H9 (cell line): ENCODE data around the gene HTATIP2. TPM values are rescaled to one million over a fixed set of nuclear protein-coding genes. Genes with fewer than 3 reads are reported as not detected.

ENCODE experiments used
- DNase-seq: peaks from one replicate; pipeline ENCODE4 v3.0.0-alpha.2; 2017
- H2AFZ ChIP-seq: one replicate; pipeline ENCODE4 v1.6.1; 2013; ENCODE audit warnings: mild to moderate bottlenecking, low read length, control low read depth, moderate library complexity
- H2AK5ac ChIP-seq: 2 replicates; pipeline ENCODE4 v1.6.1; 2013; ENCODE audit warnings: low read length, control low read depth, mixed read lengths; ENCODE audit not compliant: insufficient read length
- H2BK120ac ChIP-seq: one replicate; pipeline ENCODE4 v1.6.1; 2013; ENCODE audit warnings: low read depth, mild to moderate bottlenecking, low read length, control low read depth, inconsistent platforms; ENCODE audit not compliant: poor library complexity, severe bottlenecking
- H2BK12ac ChIP-seq: 2 replicates; pipeline ENCODE4 v1.6.1; 2013; ENCODE audit warnings: low read length, control low read depth, mixed read lengths, low read depth; ENCODE audit not compliant: insufficient read length
- H2BK15ac ChIP-seq: 2 replicates; pipeline ENCODE4 v1.6.1; 2013; ENCODE audit warnings: low read depth, low read length, control low read depth
- H2BK20ac ChIP-seq: one replicate; pipeline ENCODE4 v1.6.1; 2013; ENCODE audit warnings: low read depth, mild to moderate bottlenecking, low read length, control low read depth, inconsistent platforms; ENCODE audit not compliant: poor library complexity, severe bottlenecking
- H2BK5ac ChIP-seq: 2 replicates; pipeline ENCODE4 v1.6.1; 2013; ENCODE audit warnings: low read length, control low read depth, mixed read lengths; ENCODE audit not compliant: insufficient read length
- H3K14ac ChIP-seq: 2 replicates; pipeline ENCODE4 v1.6.1; 2013; ENCODE audit warnings: low read length, control low read depth; ENCODE audit not compliant: insufficient read depth
- H3K18ac ChIP-seq: 2 replicates; pipeline ENCODE4 v1.6.1; 2013; ENCODE audit warnings: low read depth, mild to moderate bottlenecking, mixed read lengths, low read length, control low read depth; ENCODE audit not compliant: insufficient read length
- H3K23ac ChIP-seq: 2 replicates; pipeline ENCODE4 v1.6.1; 2013; ENCODE audit warnings: low read length, control low read depth, mixed read lengths, low read depth; ENCODE audit not compliant: insufficient read length
- H3K23me2 ChIP-seq: 2 replicates; pipeline ENCODE4 v1.6.1; 2013; ENCODE audit warnings: low read depth, mild to moderate bottlenecking, mixed read lengths, low read length, control low read depth; ENCODE audit not compliant: insufficient read length, poor library complexity, severe bottlenecking
- H3K27ac ChIP-seq: 2 replicates; pipeline ENCODE4 v1.5.1; 2013; ENCODE audit warnings: low read length, control low read depth, mixed read lengths, low read depth; ENCODE audit not compliant: insufficient read length
- H3K27me3 ChIP-seq: 2 replicates; pipeline ENCODE4 v1.6.1; 2013; ENCODE audit warnings: low read length, control low read depth, inconsistent platforms; ENCODE audit not compliant: insufficient read depth
- H3K4ac ChIP-seq: 2 replicates; pipeline ENCODE4 v1.6.1; 2013; ENCODE audit warnings: low read depth, mild to moderate bottlenecking, control low read depth, inconsistent platforms, low read length, moderate library complexity
- H3K4me1 ChIP-seq: 2 replicates; pipeline ENCODE4 v1.6.1; 2013; ENCODE audit warnings: low read length, control low read depth, inconsistent platforms; ENCODE audit not compliant: insufficient read depth
- H3K4me2 ChIP-seq: 2 replicates; pipeline ENCODE4 v1.6.1; 2013; ENCODE audit warnings: low read length, control low read depth, mixed read lengths; ENCODE audit not compliant: insufficient read length, insufficient read depth
- H3K56ac ChIP-seq: 2 replicates; pipeline ENCODE4 v1.6.1; 2013; ENCODE audit warnings: low read depth, mild to moderate bottlenecking, mixed read lengths, low read length, control low read depth; ENCODE audit not compliant: insufficient read length
- H3K79me1 ChIP-seq: 2 replicates; pipeline ENCODE4 v1.6.1; 2013; ENCODE audit warnings: low read depth, mild to moderate bottlenecking, moderate library complexity, low read length, control low read depth, inconsistent platforms; ENCODE audit not compliant: insufficient read depth, poor library complexity, severe bottlenecking
- H3K79me2 ChIP-seq: 2 replicates; pipeline ENCODE4 v1.6.1; 2013; ENCODE audit warnings: low read length, control low read depth, inconsistent platforms; ENCODE audit not compliant: insufficient read depth
- H3K9ac ChIP-seq: 2 replicates; pipeline ENCODE4 v1.6.1; 2013; ENCODE audit warnings: low read length, control low read depth, mixed read lengths; ENCODE audit not compliant: insufficient read length; ENCODE audit errors: extremely low read depth
- H3K9me3 ChIP-seq: one replicate; pipeline ENCODE4 v1.6.1; 2013; ENCODE audit warnings: low read depth, low read length, inconsistent platforms; ENCODE audit not compliant: control insufficient read depth
- H3T11ph ChIP-seq: one replicate; pipeline ENCODE4 v1.6.1; 2013; ENCODE audit warnings: mild to moderate bottlenecking, low read length, control low read depth, inconsistent platforms
- H4K20me1 ChIP-seq: one replicate; pipeline ENCODE4 v1.6.1; 2013; ENCODE audit not compliant: control insufficient read depth, insufficient read length, insufficient read depth
- H4K5ac ChIP-seq: 2 replicates; pipeline ENCODE4 v1.6.1; 2013; ENCODE audit warnings: low read depth, mild to moderate bottlenecking, mixed read lengths, low read length, control low read depth; ENCODE audit not compliant: insufficient read length
- H4K8ac ChIP-seq: replicated peaks from 2 replicates; pipeline ENCODE4 v1.6.1; 2013; ENCODE audit warnings: low read length, control low read depth, mixed read lengths, low read depth; ENCODE audit not compliant: insufficient read length
- H4K91ac ChIP-seq: 2 replicates; pipeline ENCODE4 v1.6.1; 2013; ENCODE audit warnings: low read depth, mild to moderate bottlenecking, moderate library complexity, mixed read lengths, low read length, control low read depth; ENCODE audit not compliant: insufficient read length
- H3K27ac Mint-ChIP-seq, 3 experiments: 2 replicates in 2 of 3; 3 replicates in 1 of 3; pipeline ENCODE4 v1.8.0; 2020 to 2021; ENCODE audit warnings: mixed read lengths in 3 of 3, mild to moderate bottlenecking in 1 of 3, moderate library complexity in 1 of 3
- H3K27me3 Mint-ChIP-seq: 2 replicates; pipeline ENCODE4 v1.8.0; 2021; ENCODE audit warnings: low read depth, mild to moderate bottlenecking, moderate library complexity, mixed read lengths
- H3K36me3 Mint-ChIP-seq, 3 experiments: 2 replicates in 2 of 3; 3 replicates in 1 of 3; pipeline ENCODE4 v1.8.0; 2020 to 2021; ENCODE audit warnings: low read depth in 3 of 3, mixed read lengths in 3 of 3; ENCODE audit not compliant: insufficient read depth in 1 of 3
- H3K4me1 Mint-ChIP-seq, 2 experiments: 2 replicates each; pipeline ENCODE4 v1.8.0; 2020; ENCODE audit warnings: mixed read lengths in 2 of 2
- H3K4me3 Mint-ChIP-seq, 2 experiments: 2 replicates in 1 of 2; 3 replicates in 1 of 2; pipeline ENCODE4 v1.8.0; 2020 to 2021; ENCODE audit warnings: mild to moderate bottlenecking in 2 of 2, mixed read lengths in 2 of 2, moderate library complexity in 1 of 2
- H3K9me3 Mint-ChIP-seq, 2 experiments: 2 replicates in 1 of 2; 3 replicates in 1 of 2; pipeline ENCODE4 v1.8.0; 2020; ENCODE audit warnings: mild to moderate bottlenecking in 2 of 2, mixed read lengths in 2 of 2, moderate library complexity in 1 of 2
- CTCF ChIP-seq: fragments of 200-600 bp; sonication (generic); conservative IDR thresholded peaks from 3 replicates; pipeline ENCODE4 v1.8.0; 2021; ENCODE audit warnings: antibody characterized with exemption, mild to moderate bottlenecking
- total RNA-seq: library from RNA; stranded (reverse); gene quantifications from 2 replicates; pipeline ENCODE4 v1.2.1, GENCODE V29; 2021

Gene HTATIP2
- total RNA-seq, 1 experiment from 2014 or later = 32.8 TPM

- H2AK5ac ChIP-seq = no peak overlapping the region
- H3K36me3 Mint-ChIP-seq = peaks cover 0 to 25% (median 0%) of the 10 kb centered on the region in 3 experiments; a peak in 3 of 7 replicates
- no peak overlapping the region for H3K4ac ChIP-seq
- no peaks in the 10 kb centered on the region for H3K27me3 Mint-ChIP-seq
- no peak overlapping the region for H3K14ac ChIP-seq
- H3K4me2 ChIP-seq = no peak overlapping the region
- no peak overlapping the region for H2BK20ac ChIP-seq
- no peak for TF ChIP-seq CTCF
- no peak overlapping the region for H2BK15ac ChIP-seq
- H3K4me3 Mint-ChIP-seq = no peak overlapping the region
- no peak overlapping the region for H4K8ac ChIP-seq
- H3K27me3 ChIP-seq = no peaks in the 10 kb centered on the region
- no peaks in the 10 kb centered on the region for H3K23me2 ChIP-seq
- no peak overlapping the region for H3K56ac ChIP-seq
- no peaks in the 10 kb centered on the region for H3K4me1 ChIP-seq
- no peak overlapping the region for H2BK12ac ChIP-seq
- H4K20me1 ChIP-seq = no peaks in the 10 kb centered on the region
- H3K27ac Mint-ChIP-seq = no peak overlapping the region
- H4K91ac ChIP-seq = no peak overlapping the region
- no peaks in the 10 kb centered on the region for H3K79me2 ChIP-seq
- no peak overlapping the region for H3T11ph ChIP-seq
- no peak overlapping the region for H4K5ac ChIP-seq
- H3K27ac ChIP-seq = no peak overlapping the region
- DNase-seq = no peak
- no peak overlapping the region for H2AFZ ChIP-seq
- no peak overlapping the region for H3K18ac ChIP-seq
- H3K9me3 ChIP-seq = no peaks in the 10 kb centered on the region
- no peaks in the 10 kb centered on the region for H3K79me1 ChIP-seq
- H3K4me1 Mint-ChIP-seq = no peaks in the 10 kb centered on the region; a peak in 1 of 4 replicates
- no peak overlapping the region for H2BK120ac ChIP-seq
- H2BK5ac ChIP-seq = no peak overlapping the region
- H3K9me3 Mint-ChIP-seq = no peaks in the 10 kb centered on the region
- no peak overlapping the region for H3K9ac ChIP-seq
- no peak overlapping the region for H3K23ac ChIP-seq
Observed at GRCh38 chr11:20415432-20415831, 51.9 kb downstream of the HTATIP2 start.
